IMR-90 (cell line): ENCODE results near the gene NUP54. TPM values are rescaled to one million over a fixed set of nuclear protein-coding genes. Genes with fewer than 3 reads are reported as not detected.

Experiments used
- ATAC-seq: fragments of 200-7000 bp; cut with Tn5 transposase; 2 replicates; pipeline ENCODE4 v1.9.1; 2020; ENCODE audit warnings: low read depth, mild to moderate bottlenecking, moderate library complexity
- BruUV-seq: library from RNA; stranded (reverse); fragments of 400-500 nt; replicated peaks from 2 replicates; lab custom pipeline; 2021; lab: Mats Ljungman, UMichigan
- CTCF ChIA-PET: fragments of 300-600 bp; formaldehyde crosslinking; extraction: SDS; loops from one replicate; lab custom pipeline; 2021; ENCODE audit warnings: antibody characterized with exemption; lab: Yijun Ruan, JAX
- POLR2A ChIA-PET: fragments of 300-600 bp; sonication (Branson Sonifier 250); formaldehyde crosslinking; loops from one replicate; lab custom pipeline; 2022; ENCODE audit warnings: antibody characterized with exemption; ENCODE audit not compliant: unreplicated experiment; lab: Charles Lee
- DNase-seq: peaks from one replicate; pipeline ENCODE4 v3.0.0; 2013
- H2AFZ ChIP-seq: replicated peaks from 2 replicates; pipeline ENCODE3; 2013; ENCODE audit warnings: low read length, mild to moderate bottlenecking; ENCODE audit not compliant: poor library complexity
- H2AK5ac ChIP-seq: 2 replicates; pipeline ENCODE4 v1.6.1; 2013; ENCODE audit warnings: low read depth, low read length, inconsistent platforms
- H2AK9ac ChIP-seq: replicated peaks from 2 replicates; pipeline ENCODE3; 2013; ENCODE audit warnings: mild to moderate bottlenecking, low read depth, low read length, moderate library complexity; ENCODE audit not compliant: poor library complexity
- H2BK120ac ChIP-seq: 2 replicates; pipeline ENCODE4 v1.6.1; 2013; ENCODE audit warnings: low read depth, low read length, inconsistent platforms
- H2BK15ac ChIP-seq: 3 replicates; pipeline ENCODE4 v1.6.1; 2013; ENCODE audit warnings: low read depth, low read length, inconsistent platforms
- H2BK20ac ChIP-seq: 2 replicates; pipeline ENCODE4 v1.6.1; 2013; ENCODE audit warnings: low read depth, mild to moderate bottlenecking, inconsistent platforms, low read length, moderate library complexity
- H2BK5ac ChIP-seq: 2 replicates; pipeline ENCODE4 v1.6.1; 2013; ENCODE audit warnings: mild to moderate bottlenecking, low read depth, low read length, inconsistent platforms; ENCODE audit not compliant: poor library complexity, severe bottlenecking
- H3K14ac ChIP-seq: replicated peaks from 2 replicates; pipeline ENCODE4 v1.6.1; 2013; ENCODE audit warnings: low read depth, low read length, inconsistent platforms
- H3K18ac ChIP-seq: 2 replicates; pipeline ENCODE4 v1.6.1; 2013; ENCODE audit warnings: low read depth, low read length, control low read depth
- H3K23ac ChIP-seq: 2 replicates; pipeline ENCODE4 v1.6.1; 2013; ENCODE audit warnings: low read depth, low read length, inconsistent platforms
- H3K27ac ChIP-seq: 2 replicates; pipeline ENCODE4 v1.5.1; 2013; ENCODE audit warnings: mild to moderate bottlenecking, control low read depth, low read length; ENCODE audit not compliant: insufficient read depth
- H3K27me3 ChIP-seq: 2 replicates; pipeline ENCODE4 v1.6.1; 2013; ENCODE audit warnings: low read length; ENCODE audit not compliant: control insufficient read depth, insufficient read depth
- H3K36me3 ChIP-seq: 2 replicates; pipeline ENCODE4 v1.6.1; 2013; ENCODE audit warnings: low read length, mixed read lengths; ENCODE audit not compliant: control insufficient read depth, insufficient read depth
- H3K4ac ChIP-seq: 2 replicates; pipeline ENCODE4 v1.6.1; 2013; ENCODE audit warnings: low read depth, low read length, inconsistent platforms
- H3K4me1 ChIP-seq: 2 replicates; pipeline ENCODE4 v1.6.1; 2013; ENCODE audit warnings: low read length, mixed read lengths; ENCODE audit not compliant: control insufficient read depth, insufficient read depth
- H3K4me2 ChIP-seq: 2 replicates; pipeline ENCODE4 v1.6.1; 2013; ENCODE audit warnings: low read depth, mild to moderate bottlenecking, control low read depth, low read length, moderate library complexity
- H3K4me3 ChIP-seq: 2 replicates; pipeline ENCODE4 v1.5.1; 2013; ENCODE audit warnings: low read depth, mild to moderate bottlenecking, control low read depth, low read length, moderate library complexity; ENCODE audit not compliant: insufficient read depth
- H3K56ac ChIP-seq: 2 replicates; pipeline ENCODE4 v1.6.1; 2013; ENCODE audit warnings: low read length, inconsistent platforms; ENCODE audit not compliant: insufficient read depth; ENCODE audit errors: extremely low read depth
- H3K79me1 ChIP-seq, 2 experiments: 2 replicates each; pipeline ENCODE4 v1.6.1; 2013; ENCODE audit warnings: low read length in 2 of 2, inconsistent platforms in 1 of 2, low read depth in 1 of 2
- H3K9ac ChIP-seq: 2 replicates; pipeline ENCODE4 v1.6.1; 2013; ENCODE audit warnings: low read depth, low read length, control low read depth
- H3K9me1 ChIP-seq: 2 replicates; pipeline ENCODE4 v1.6.1; 2013; ENCODE audit warnings: low read length, inconsistent platforms; ENCODE audit not compliant: insufficient read depth
- H3K9me3 ChIP-seq: 2 replicates; pipeline ENCODE4 v1.6.1; 2013; ENCODE audit warnings: low read length; ENCODE audit not compliant: control insufficient read depth, insufficient read depth
- H4K20me1 ChIP-seq: 2 replicates; pipeline ENCODE4 v1.6.1; 2013; ENCODE audit warnings: low read length, inconsistent platforms; ENCODE audit not compliant: insufficient read depth
- H4K5ac ChIP-seq: 2 replicates; pipeline ENCODE4 v1.6.1; 2013; ENCODE audit warnings: mild to moderate bottlenecking, low read depth, low read length, control low read depth
- H4K8ac ChIP-seq, 2 experiments: 2 replicates each; pipeline ENCODE4 v1.6.1; 2013; ENCODE audit warnings: low read depth in 2 of 2, low read length in 2 of 2, control low read depth in 1 of 2, inconsistent platforms in 1 of 2
- H4K91ac ChIP-seq: 2 replicates; pipeline ENCODE4 v1.6.1; 2013; ENCODE audit warnings: low read depth, low read length, inconsistent platforms; ENCODE audit not compliant: insufficient read depth
- BHLHE40 ChIP-seq: fragments of 150-350 bp; IDR thresholded peaks from 2 replicates; pipeline ENCODE4 v1.6.1; 2016; ENCODE audit warnings: mild to moderate bottlenecking, low read depth, low read length
- CEBPB ChIP-seq: IDR thresholded peaks from 2 replicates; pipeline ENCODE4 v1.6.1; 2012; ENCODE audit warnings: low read depth, low read length, improper control_type of control experiment
- CHD1 ChIP-seq: IDR thresholded peaks from 2 replicates; pipeline ENCODE4 v1.6.1; 2012; ENCODE audit warnings: low read depth, low read length, improper control_type of control experiment
- ELK1 ChIP-seq: fragments of 150-350 bp; IDR thresholded peaks from 2 replicates; pipeline ENCODE4 v1.6.1; 2016; ENCODE audit warnings: low read depth, mild to moderate bottlenecking, low read length, moderate library complexity, borderline replicate concordance
- FOS ChIP-seq: fragments of 150-350 bp; IDR thresholded peaks from 2 replicates; pipeline ENCODE4 v1.6.1; 2016; ENCODE audit warnings: low read depth, low read length
- MAFK ChIP-seq: IDR thresholded peaks from 2 replicates; pipeline ENCODE4 v1.6.1; 2012; ENCODE audit warnings: low read depth, low read length, improper control_type of control experiment
- MAZ ChIP-seq: IDR thresholded peaks from 2 replicates; pipeline ENCODE4 v1.6.1; 2012; ENCODE audit warnings: low read depth, mild to moderate bottlenecking, low read length, improper control_type of control experiment, moderate library complexity, borderline replicate concordance
- MXI1 ChIP-seq: IDR thresholded peaks from 2 replicates; pipeline ENCODE4 v1.6.1; 2012; ENCODE audit warnings: low read depth, mild to moderate bottlenecking, low read length, moderate library complexity, borderline replicate concordance
- NFE2L2 ChIP-seq: fragments of 150-350 bp; IDR thresholded peaks from 2 replicates; pipeline ENCODE4 v1.6.1; 2016; ENCODE audit warnings: low read depth, mild to moderate bottlenecking, low read length
- POLR2A ChIP-seq: IDR thresholded peaks from 2 replicates; pipeline ENCODE4 v1.6.1; 2012; ENCODE audit warnings: mild to moderate bottlenecking, low read depth, low read length
- RAD21 ChIP-seq: IDR thresholded peaks from 2 replicates; pipeline ENCODE4 v1.6.1; 2012; ENCODE audit warnings: low read length, improper control_type of control experiment
- RCOR1 ChIP-seq: IDR thresholded peaks from 2 replicates; pipeline ENCODE4 v1.6.1; 2012; ENCODE audit warnings: mild to moderate bottlenecking, low read length, improper control_type of control experiment; ENCODE audit not compliant: insufficient replicate concordance
- RFX5 ChIP-seq: IDR thresholded peaks from 2 replicates; pipeline ENCODE4 v1.8.0; 2012; ENCODE audit warnings: low read depth, mild to moderate bottlenecking, low read length, moderate library complexity
- SMC3 ChIP-seq: fragments of 150-350 bp; IDR thresholded peaks from 2 replicates; pipeline ENCODE4 v1.6.1; 2016; ENCODE audit warnings: low read depth, mild to moderate bottlenecking, antibody characterized with exemption, low read length, moderate library complexity
- USF2 ChIP-seq: fragments of 150-350 bp; IDR thresholded peaks from 2 replicates; pipeline ENCODE4 v1.6.1; 2017; ENCODE audit warnings: mild to moderate bottlenecking, antibody characterized with exemption, low read length, low read depth
- WGBS, 2 experiments: methylation state at CpG; one replicate each; pipeline versions ENCODE4 v1.1.5 to v1.1.7; 2013; ENCODE audit warnings: missing lambda C conversion rate in 2 of 2; ENCODE audit not compliant: insufficient read length in 1 of 2; ENCODE audit errors: extremely low coverage in 2 of 2; 5-methylcytosine and 5-hydroxymethylcytosine counted together
- dilution Hi-C: fragments of 300-500 bp; cut with HindIII; formaldehyde crosslinking; loops from one replicate; pipeline ENCODE4 v1.14.3; 2018; ENCODE audit warnings: low sequenced_read_pairs; ENCODE audit not compliant: unreplicated experiment
- in situ Hi-C: fragments of 300-500 bp; cut with MboI; formaldehyde crosslinking; loops from 3 replicates; pipeline ENCODE4 v1.14.3; 2019; ENCODE audit warnings: low sequenced_read_pairs, inconsistent platforms, mixed read lengths
- intact Hi-C: fragments of 100-400 bp; cut with micrococcal nuclease; formaldehyde crosslinking; loops from 2 replicates; pipeline ENCODE4 v1.10.0; 2022
- polyA plus RNA-seq, 3 experiments: library from polyadenylated mRNA; depleted of rRNA; stranded (reverse); fragments of >200 nt; gene quantifications; 2 replicates each; pipeline ENCODE4 v1.2.3, GENCODE V29; 2012; ENCODE audit warnings: low replicate concordance in 1 of 3
- total RNA-seq: library from RNA; depleted of rRNA; stranded (reverse); fragments of >200 nt; gene quantifications from 2 replicates; pipeline ENCODE4 v1.2.3, GENCODE V29; 2012
- TF ChIP-seq, protein P1 (sequence below): conservative IDR thresholded peaks from 2 replicates; pipeline ENCODE4 v1.5.1; 2012; ENCODE audit warnings: mild to moderate bottlenecking, low read depth, low read length, improper control_type of control experiment

The NUP54 gene
- total and polyA plus RNA-seq, 2 of the 4 experiments (the other 2 are of a cell fraction) = 24.6 to 44.4 TPM

DNA sequence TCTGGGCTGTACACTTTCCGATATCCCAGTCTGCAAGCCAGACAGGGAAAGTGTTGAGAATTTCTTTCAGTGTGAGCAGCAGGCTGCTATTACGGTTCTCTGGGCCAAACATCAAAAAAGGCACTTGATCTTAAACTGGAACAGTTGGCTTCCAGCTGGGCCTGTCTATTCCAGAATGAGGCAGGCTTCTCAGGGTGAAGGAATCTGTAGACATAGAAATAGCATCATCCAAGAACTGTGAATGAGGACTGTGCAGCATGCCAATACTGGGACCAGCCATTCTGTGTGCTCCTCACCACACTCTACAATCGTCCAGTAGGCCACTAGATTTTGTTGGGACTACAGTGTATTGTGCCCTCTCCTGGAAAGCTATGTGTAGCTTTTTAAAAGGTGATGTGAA is 42.5 kb downstream of the NUP54 start:
- H4K91ac ChIP-seq = no peak overlapping the region
- dilution Hi-C loops = no loop called here
- H3K4me3 ChIP-seq = no peak overlapping the region
- H2BK5ac ChIP-seq = no peak overlapping the region
- no peak overlapping the region for H3K4me2 ChIP-seq
- no peaks in the 10 kb centered on the region for H3K9me1 ChIP-seq
- intact Hi-C loops = no loop called here
- no peak overlapping the region for H3K27ac ChIP-seq
- peaks cover 6% of the 10 kb centered on the region for H3K27me3 ChIP-seq
- H4K8ac ChIP-seq = no peak overlapping the region
- no peaks in the 10 kb centered on the region for H3K4me1 ChIP-seq
- WGBS, 2 experiments = no CpG with 5 or more reads among the region's 3 CpGs
- H4K20me1 ChIP-seq = no peaks in the 10 kb centered on the region
- H3K14ac ChIP-seq = no peak overlapping the region
- POLR2A ChIA-PET = no interaction called here
- BruUV-seq = no TSS peak
- H2BK15ac ChIP-seq = no peak overlapping the region
- ATAC-seq (no peak), DNase-seq (no peak)
- H2AFZ ChIP-seq = no peak overlapping the region
- in situ Hi-C loops = no loop called here
- CTCF ChIA-PET = no interaction called here
- no peak overlapping the region for H2BK20ac ChIP-seq
- no peak overlapping the region for H3K18ac ChIP-seq
- H4K5ac ChIP-seq = no peak overlapping the region
- H2BK120ac ChIP-seq = no peak overlapping the region
- H3K9me3 ChIP-seq = no peaks in the 10 kb centered on the region
- H2AK5ac ChIP-seq = no peak overlapping the region
- TF ChIP-seq RCOR1 (no peak), RFX5 (no peak), RAD21 (no peak), NFE2L2 (no peak), MAZ (no peak), USF2 (no peak), FOS (no peak), BHLHE40 (no peak), CHD1 (no peak), SMC3 (no peak), ELK1 (no peak), CEBPB (no peak), MXI1 (no peak), MAFK (no peak), POLR2A (no peak)
- TF ChIP-seq, protein P1, sequence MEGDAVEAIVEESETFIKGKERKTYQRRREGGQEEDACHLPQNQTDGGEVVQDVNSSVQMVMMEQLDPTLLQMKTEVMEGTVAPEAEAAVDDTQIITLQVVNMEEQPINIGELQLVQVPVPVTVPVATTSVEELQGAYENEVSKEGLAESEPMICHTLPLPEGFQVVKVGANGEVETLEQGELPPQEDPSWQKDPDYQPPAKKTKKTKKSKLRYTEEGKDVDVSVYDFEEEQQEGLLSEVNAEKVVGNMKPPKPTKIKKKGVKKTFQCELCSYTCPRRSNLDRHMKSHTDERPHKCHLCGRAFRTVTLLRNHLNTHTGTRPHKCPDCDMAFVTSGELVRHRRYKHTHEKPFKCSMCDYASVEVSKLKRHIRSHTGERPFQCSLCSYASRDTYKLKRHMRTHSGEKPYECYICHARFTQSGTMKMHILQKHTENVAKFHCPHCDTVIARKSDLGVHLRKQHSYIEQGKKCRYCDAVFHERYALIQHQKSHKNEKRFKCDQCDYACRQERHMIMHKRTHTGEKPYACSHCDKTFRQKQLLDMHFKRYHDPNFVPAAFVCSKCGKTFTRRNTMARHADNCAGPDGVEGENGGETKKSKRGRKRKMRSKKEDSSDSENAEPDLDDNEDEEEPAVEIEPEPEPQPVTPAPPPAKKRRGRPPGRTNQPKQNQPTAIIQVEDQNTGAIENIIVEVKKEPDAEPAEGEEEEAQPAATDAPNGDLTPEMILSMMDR = no peak
- H3K23ac ChIP-seq = no peak overlapping the region
- no peak overlapping the region for H3K4ac ChIP-seq
- H3K36me3 ChIP-seq = no peaks in the 10 kb centered on the region
- no peaks in the 10 kb centered on the region for H3K79me1 ChIP-seq
- no peak overlapping the region for H3K9ac ChIP-seq
- H2AK9ac ChIP-seq = no peak overlapping the region
- no peak overlapping the region for H3K56ac ChIP-seq
